SK-N-SH (cell line): ENCODE results near the gene CSNK2A1. TPM values are rescaled to one million over a fixed set of nuclear protein-coding genes. Genes with fewer than 3 reads are reported as not detected.

ENCODE experiments used
- CTCF ChIA-PET: fragments of 300-600, 350-600 bp; formaldehyde crosslinking; extraction: SDS; loops from one replicate; lab custom pipeline; 2021; lab: Yijun Ruan, JAX
- POLR2A ChIA-PET: fragments of 350-600 bp; sonication (Branson Sonifier 250); formaldehyde crosslinking; extraction: SDS; loops from one replicate; lab custom pipeline; 2020; ENCODE audit warnings: antibody characterized with exemption, inconsistent platforms; lab: Yijun Ruan, JAX
- DNase-seq: peaks from one replicate; pipeline ENCODE4 v3.0.0; 2012
- H2AFZ ChIP-seq: fragments of 200-600 bp; sonication (generic); 2 replicates; pipeline ENCODE4 v1.8.1; 2016; ENCODE audit warnings: antibody characterized with exemption, mild to moderate bottlenecking, low read depth
- H3F3A ChIP-seq: fragments of 200-600 bp; sonication (generic); replicated peaks from 2 replicates; pipeline ENCODE3; 2016; ENCODE audit warnings: antibody characterized with exemption, mild to moderate bottlenecking; ENCODE audit not compliant: insufficient read depth
- H3K27ac ChIP-seq, 2 experiments: fragments of 200-500 bp in 1 of 2; fragments of 200-600 bp in 1 of 2; sonication (Bioruptor generic) in 1 of 2; sonication (generic), shearing (Covaris generic) in 1 of 2; 2 replicates each; pipeline versions ENCODE4 v1.5.1 to v1.6.1; 2014 to 2016; ENCODE audit warnings: low read depth in 2 of 2, inconsistent platforms in 1 of 2, low read length in 1 of 2, mild to moderate bottlenecking in 1 of 2, mixed read lengths in 1 of 2
- H3K27me3 ChIP-seq: fragments of 200-600 bp; sonication (generic), shearing (Covaris generic); 2 replicates; pipeline ENCODE4 v1.6.1; 2016; ENCODE audit warnings: mixed run types; ENCODE audit not compliant: insufficient read depth
- H3K36me3 ChIP-seq, 2 experiments: fragments of 200-500 bp in 1 of 2; fragments of 200-600 bp in 1 of 2; sonication (Bioruptor generic) in 1 of 2; sonication (generic) in 1 of 2; replicated peaks in 1 of 2; 2 replicates each; pipeline versions ENCODE3 to v1.5.1; 2014 to 2016; ENCODE audit warnings: low read length in 1 of 2, mild to moderate bottlenecking in 1 of 2; ENCODE audit not compliant: insufficient read depth in 2 of 2, control insufficient read depth in 1 of 2
- H3K4me1 ChIP-seq, 2 experiments: fragments of 200-500 bp in 1 of 2; fragments of 200-600 bp in 1 of 2; sonication (Bioruptor generic) in 1 of 2; sonication (generic), shearing (Covaris generic) in 1 of 2; 2 replicates each; pipeline versions ENCODE4 v1.5.1 to v1.6.1; 2014 to 2016; ENCODE audit warnings: low read depth in 1 of 2, low read length in 1 of 2, mixed run types in 1 of 2; ENCODE audit not compliant: insufficient read depth in 2 of 2, control insufficient read depth in 1 of 2
- H3K4me2 ChIP-seq: fragments of 200-600 bp; sonication (generic), shearing (Covaris generic); 2 replicates; pipeline ENCODE4 v1.6.1; 2017; ENCODE audit warnings: mixed run types
- H3K4me3 ChIP-seq, 2 experiments: fragments of 200-500 bp in 1 of 2; fragments of 200-600 bp in 1 of 2; sonication (Bioruptor generic) in 1 of 2; sonication (generic), shearing (Covaris generic) in 1 of 2; 2 replicates each; pipeline versions ENCODE4 v1.5.1 to v1.8.1; 2014 to 2016; ENCODE audit warnings: low read depth in 2 of 2, inconsistent platforms in 1 of 2, low read length in 1 of 2, mild to moderate bottlenecking in 1 of 2, mixed read lengths in 1 of 2, moderate library complexity in 1 of 2
- H3K79me2 ChIP-seq: fragments of 200-600 bp; sonication (generic); 2 replicates; pipeline ENCODE4 v1.8.1; 2017; ENCODE audit warnings: mild to moderate bottlenecking; ENCODE audit not compliant: insufficient read depth
- H3K9ac ChIP-seq: fragments of 200-600 bp; sonication (generic); 2 replicates; pipeline ENCODE4 v1.6.1; 2017; ENCODE audit warnings: mixed run types
- H3K9me2 ChIP-seq: fragments of 200-600 bp; sonication (generic); 2 replicates; pipeline ENCODE4 v1.6.1; 2017; ENCODE audit warnings: mixed run types
- H3K9me3 ChIP-seq: fragments of 200-600 bp; sonication (generic); 2 replicates; pipeline ENCODE4 v1.6.1; 2017; ENCODE audit warnings: mixed run types, mild to moderate bottlenecking, moderate library complexity
- H4K20me1 ChIP-seq: fragments of 200-600 bp; sonication (generic); 2 replicates; pipeline ENCODE4 v1.6.1; 2017; ENCODE audit warnings: mild to moderate bottlenecking, mixed run types; ENCODE audit not compliant: insufficient read depth
- CHD2 ChIP-seq: fragments of 150-350 bp; IDR thresholded peaks from 2 replicates; pipeline ENCODE4 v1.6.1; 2018; ENCODE audit warnings: low read length; ENCODE audit not compliant: partially characterized antibody
- ELF1 ChIP-seq: IDR thresholded peaks from 2 replicates; pipeline ENCODE4 v1.4.0; 2012
- GABPA ChIP-seq: IDR thresholded peaks from 2 replicates; pipeline ENCODE4 v1.4.0; 2012; ENCODE audit warnings: low read depth, mild to moderate bottlenecking
- GATA2 ChIP-seq: sonication (generic); formaldehyde crosslinking; IDR thresholded peaks from 2 replicates; pipeline ENCODE4 v1.5.0; 2020; ENCODE audit warnings: mild to moderate bottlenecking, missing genetic modification reagents
- MEF2A ChIP-seq: IDR thresholded peaks from 2 replicates; pipeline ENCODE4 v1.4.0; 2012; ENCODE audit warnings: low read depth, borderline replicate concordance
- RAD21 ChIP-seq: IDR thresholded peaks from 2 replicates; pipeline ENCODE4 v1.6.1; 2012; ENCODE audit warnings: mild to moderate bottlenecking, low read length
- RCOR1 ChIP-seq: fragments of 150-350 bp; IDR thresholded peaks from 2 replicates; pipeline ENCODE4 v1.6.1; 2017; ENCODE audit warnings: antibody characterized with exemption, low read length
- RXRA ChIP-seq: IDR thresholded peaks from 2 replicates; pipeline ENCODE4 v1.4.0; 2012; ENCODE audit warnings: low read depth, mild to moderate bottlenecking, borderline replicate concordance
- SIN3A ChIP-seq: IDR thresholded peaks from 2 replicates; pipeline ENCODE4 v1.6.1; 2012; ENCODE audit warnings: low read depth, mild to moderate bottlenecking, low read length, moderate library complexity, borderline replicate concordance
- SMC3 ChIP-seq: IDR thresholded peaks from 2 replicates; pipeline ENCODE4 v1.6.1; 2012; ENCODE audit warnings: low read depth, low read length, improper control_type of control experiment
- TAF1 ChIP-seq: IDR thresholded peaks from 2 replicates; pipeline ENCODE4 v1.6.1; 2012; ENCODE audit warnings: low read depth, mild to moderate bottlenecking, low read length, moderate library complexity, borderline replicate concordance
- TEAD4 ChIP-seq: IDR thresholded peaks from 2 replicates; pipeline ENCODE4 v1.4.0; 2012; ENCODE audit warnings: mild to moderate bottlenecking, borderline replicate concordance; ENCODE audit not compliant: insufficient read depth
- YY1 ChIP-seq: IDR thresholded peaks from 2 replicates; pipeline ENCODE4 v1.4.0; 2012; ENCODE audit warnings: low read depth, mild to moderate bottlenecking
- WGBS: methylation state at CpG from one replicate; pipeline ENCODE4 v1.1.6; 2017; ENCODE audit warnings: low lambda C conversion rate; 5-methylcytosine and 5-hydroxymethylcytosine counted together
- polyA plus RNA-seq, 3 experiments: library from polyadenylated mRNA; depleted of rRNA; stranded (reverse); fragments of >200 nt; gene quantifications; 2 replicates each; pipeline ENCODE4 v1.2.3, GENCODE V29; 2012
- TF ChIP-seq, protein P1 (sequence below): fragments of 150-350 bp; IDR thresholded peaks from 2 replicates; pipeline ENCODE4 v1.6.1; 2017; ENCODE audit warnings: antibody characterized with exemption, low read length, low read depth, borderline replicate concordance
- TF ChIP-seq, protein P2 (sequence below): IDR thresholded peaks from 2 replicates; pipeline ENCODE4 v1.4.0; 2012; ENCODE audit warnings: low read depth
- TF ChIP-seq, protein P3 (sequence below): fragments of 150-350 bp; IDR thresholded peaks from 2 replicates; pipeline ENCODE4 v1.6.1; 2016; ENCODE audit warnings: mild to moderate bottlenecking, low read depth, low read length
- TF ChIP-seq, protein P4 (sequence below): IDR thresholded peaks from 2 replicates; pipeline ENCODE4; 2012
- TF ChIP-seq, protein P5 (sequence below): fragments of 200-600 bp; sonication (generic); IDR thresholded peaks from 2 replicates; pipeline ENCODE4 v1.6.1; 2017; ENCODE audit warnings: antibody characterized with exemption, mild to moderate bottlenecking, moderate library complexity

Gene CSNK2A1
- polyA plus RNA-seq, 1 of the 3 experiments (the other 2 are of a cell fraction), result 61.9 TPM

DNA sequence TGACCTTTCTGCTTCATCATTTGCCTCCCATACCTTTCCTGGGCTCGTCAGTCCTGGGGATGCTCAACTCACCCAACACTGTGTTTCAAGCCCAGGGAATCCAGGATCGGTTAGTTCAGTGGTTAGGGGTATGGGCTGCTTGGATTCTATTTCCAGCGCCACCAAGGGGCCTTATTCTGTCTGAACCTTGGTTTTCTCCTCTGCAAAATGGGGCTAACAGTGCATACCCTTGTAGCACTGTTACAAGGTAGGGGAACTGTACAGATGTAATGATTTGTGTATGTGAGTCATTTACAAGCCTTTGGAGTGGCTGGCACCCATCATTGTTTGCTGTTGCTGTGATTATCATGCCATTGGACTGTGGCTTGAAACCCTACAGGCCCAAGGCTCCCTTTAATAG is 14.5 kb upstream of the CSNK2A1 start:
- no peak for DNase-seq
- Histone ChIP-seq H3K27ac (no peak overlapping the region), H3F3A (no peaks in the 10 kb centered on the region), H3K36me3 (no peaks in the 10 kb centered on the region), H3K79me2 (no peaks in the 10 kb centered on the region), H4K20me1 (no peaks in the 10 kb centered on the region), H3K27me3 (peaks cover 13% of the 10 kb centered on the region), H3K4me2 (no peak overlapping the region), H3K4me1 (peaks cover 0 to 7% of the 10 kb centered on the region in 2 experiments; a peak in 1 of 4 replicates), H3K4me3 (no peak overlapping the region), H3K9me2 (no peaks in the 10 kb centered on the region), H2AFZ (no peak overlapping the region), H3K9ac (no peak overlapping the region), H3K9me3 (no peaks in the 10 kb centered on the region)
- ChIA-PET POLR2A (no interaction called here), CTCF (interaction anchor here (1.0 to 3.5 kb wide), 3 partner anchors 49 to 181 kb away, joined by 3 to 25 read pairs (median 9); no protein-coding TSS in a partner anchor)
- 47% methylated on average over 3 of the region's 3 CpGs for WGBS
- TF ChIP-seq SMC3 (no peak), GABPA (no peak), RXRA (no peak), YY1 (no peak), RCOR1 (no peak), SIN3A (no peak), GATA2 (CRISPR knock-in tag) (no peak), TAF1 (no peak), TEAD4 (no peak), RAD21 (no peak), CHD2 (no peak), ELF1 (no peak), MEF2A (no peak)
- TF ChIP-seq, protein P1, sequence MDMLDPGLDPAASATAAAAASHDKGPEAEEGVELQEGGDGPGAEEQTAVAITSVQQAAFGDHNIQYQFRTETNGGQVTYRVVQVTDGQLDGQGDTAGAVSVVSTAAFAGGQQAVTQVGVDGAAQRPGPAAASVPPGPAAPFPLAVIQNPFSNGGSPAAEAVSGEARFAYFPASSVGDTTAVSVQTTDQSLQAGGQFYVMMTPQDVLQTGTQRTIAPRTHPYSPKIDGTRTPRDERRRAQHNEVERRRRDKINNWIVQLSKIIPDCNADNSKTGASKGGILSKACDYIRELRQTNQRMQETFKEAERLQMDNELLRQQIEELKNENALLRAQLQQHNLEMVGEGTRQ, result no peak
- TF ChIP-seq, protein P2, sequence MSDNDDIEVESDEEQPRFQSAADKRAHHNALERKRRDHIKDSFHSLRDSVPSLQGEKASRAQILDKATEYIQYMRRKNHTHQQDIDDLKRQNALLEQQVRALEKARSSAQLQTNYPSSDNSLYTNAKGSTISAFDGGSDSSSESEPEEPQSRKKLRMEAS, result no peak
- TF ChIP-seq, protein P3, sequence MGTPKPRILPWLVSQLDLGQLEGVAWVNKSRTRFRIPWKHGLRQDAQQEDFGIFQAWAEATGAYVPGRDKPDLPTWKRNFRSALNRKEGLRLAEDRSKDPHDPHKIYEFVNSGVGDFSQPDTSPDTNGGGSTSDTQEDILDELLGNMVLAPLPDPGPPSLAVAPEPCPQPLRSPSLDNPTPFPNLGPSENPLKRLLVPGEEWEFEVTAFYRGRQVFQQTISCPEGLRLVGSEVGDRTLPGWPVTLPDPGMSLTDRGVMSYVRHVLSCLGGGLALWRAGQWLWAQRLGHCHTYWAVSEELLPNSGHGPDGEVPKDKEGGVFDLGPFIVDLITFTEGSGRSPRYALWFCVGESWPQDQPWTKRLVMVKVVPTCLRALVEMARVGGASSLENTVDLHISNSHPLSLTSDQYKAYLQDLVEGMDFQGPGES, result no peak
- TF ChIP-seq, protein P4, sequence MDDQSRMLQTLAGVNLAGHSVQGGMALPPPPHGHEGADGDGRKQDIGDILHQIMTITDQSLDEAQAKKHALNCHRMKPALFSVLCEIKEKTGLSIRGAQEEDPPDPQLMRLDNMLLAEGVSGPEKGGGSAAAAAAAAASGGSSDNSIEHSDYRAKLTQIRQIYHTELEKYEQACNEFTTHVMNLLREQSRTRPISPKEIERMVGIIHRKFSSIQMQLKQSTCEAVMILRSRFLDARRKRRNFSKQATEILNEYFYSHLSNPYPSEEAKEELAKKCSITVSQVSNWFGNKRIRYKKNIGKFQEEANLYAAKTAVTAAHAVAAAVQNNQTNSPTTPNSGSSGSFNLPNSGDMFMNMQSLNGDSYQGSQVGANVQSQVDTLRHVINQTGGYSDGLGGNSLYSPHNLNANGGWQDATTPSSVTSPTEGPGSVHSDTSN, result no peak
- TF ChIP-seq, protein P5, sequence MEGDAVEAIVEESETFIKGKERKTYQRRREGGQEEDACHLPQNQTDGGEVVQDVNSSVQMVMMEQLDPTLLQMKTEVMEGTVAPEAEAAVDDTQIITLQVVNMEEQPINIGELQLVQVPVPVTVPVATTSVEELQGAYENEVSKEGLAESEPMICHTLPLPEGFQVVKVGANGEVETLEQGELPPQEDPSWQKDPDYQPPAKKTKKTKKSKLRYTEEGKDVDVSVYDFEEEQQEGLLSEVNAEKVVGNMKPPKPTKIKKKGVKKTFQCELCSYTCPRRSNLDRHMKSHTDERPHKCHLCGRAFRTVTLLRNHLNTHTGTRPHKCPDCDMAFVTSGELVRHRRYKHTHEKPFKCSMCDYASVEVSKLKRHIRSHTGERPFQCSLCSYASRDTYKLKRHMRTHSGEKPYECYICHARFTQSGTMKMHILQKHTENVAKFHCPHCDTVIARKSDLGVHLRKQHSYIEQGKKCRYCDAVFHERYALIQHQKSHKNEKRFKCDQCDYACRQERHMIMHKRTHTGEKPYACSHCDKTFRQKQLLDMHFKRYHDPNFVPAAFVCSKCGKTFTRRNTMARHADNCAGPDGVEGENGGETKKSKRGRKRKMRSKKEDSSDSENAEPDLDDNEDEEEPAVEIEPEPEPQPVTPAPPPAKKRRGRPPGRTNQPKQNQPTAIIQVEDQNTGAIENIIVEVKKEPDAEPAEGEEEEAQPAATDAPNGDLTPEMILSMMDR, result no peak
